EH (cell line): ENCODE measurements around the gene SNED1.

ENCODE experiments used
- DNase-seq: peaks from one replicate; pipeline ENCODE4 v3.0.0-alpha.2; 2015; ENCODE audit warnings: low read depth

The SNED1 gene

GRCh38 chr2:241030333-241030680 lies 31.9 kb downstream of the SNED1 start:
- DNase-seq = no peak

GRCh38 chr2:241030883-241031282 lies 32.5 kb downstream of the SNED1 start:
- no peak for DNase-seq

GRCh38 chr2:241031436-241032165 lies 33.2 kb downstream of the SNED1 start:
- DNase-seq = no peak

- no peak for DNase-seq
Observed at GRCh38 chr2:241033336-241033987, 35.0 kb downstream of the SNED1 start.

- no peak for DNase-seq
Observed at GRCh38 chr2:241033994-241034393, 35.6 kb downstream of the SNED1 start.

GRCh38 chr2:241034490-241035141 lies 36.2 kb downstream of the SNED1 start:
- DNase-seq = no peak

- no peak for DNase-seq
Observed at GRCh38 chr2:241035142-241035817, 36.9 kb downstream of the SNED1 start.

- DNase-seq = no peak
Observed at GRCh38 chr2:241035818-241036396, 37.5 kb downstream of the SNED1 start.

GRCh38 chr2:241036397-241036963 lies 38.1 kb downstream of the SNED1 start:
- DNase-seq = peak; percentile 34

GRCh38 chr2:241036964-241037421 lies 38.6 kb downstream of the SNED1 start:
- DNase-seq = no peak

- no peak for DNase-seq
Observed at GRCh38 chr2:241037498-241037897, 39.1 kb downstream of the SNED1 start.

- no peak for DNase-seq
Observed at GRCh38 chr2:241038374-241039180, 40.2 kb downstream of the SNED1 start.

GRCh38 chr2:241039416-241039815 lies 41.0 kb downstream of the SNED1 start:
- no peak for DNase-seq

GRCh38 chr2:241040081-241040803 lies 41.8 kb downstream of the SNED1 start:
- DNase-seq = no peak

GRCh38 chr2:241041589-241042158 lies 43.3 kb downstream of the SNED1 start:
- DNase-seq = no peak

- no peak for DNase-seq
Observed at GRCh38 chr2:241043581-241043980, 45.2 kb downstream of the SNED1 start.

- DNase-seq = no peak
Observed at GRCh38 chr2:241047253-241048010, 49.0 kb downstream of the SNED1 start.

- DNase-seq = no peak
Observed at GRCh38 chr2:241048149-241048948, 49.9 kb downstream of the SNED1 start.
